Epithelial cell of esophagus (primary cell): ENCODE results near the gene CAMKV.

ENCODE experiments used
- DNase-seq: peaks from one replicate; pipeline ENCODE4 v3.0.0; 2010; ENCODE audit warnings: low read depth
- H3K4me3 ChIP-seq: 2 replicates; pipeline ENCODE4 v1.5.1; 2011; ENCODE audit warnings: mild to moderate bottlenecking, low read length, control low read depth
- CTCF ChIP-seq: IDR thresholded peaks from 2 replicates; pipeline ENCODE4 v1.5.1; 2011; ENCODE audit warnings: low read depth, mild to moderate bottlenecking, low read length, control low read depth, inconsistent platforms; ENCODE audit not compliant: insufficient read depth; ENCODE audit errors: missing control alignments

Gene CAMKV

GRCh38 chr3:49865198-49865784, 4.4 kb downstream of the CAMKV start:
- no peak for TF ChIP-seq CTCF
- H3K4me3 ChIP-seq, result no peak overlapping the region
- DNase-seq, result no peak

GRCh38 chr3:49864505-49864904, 5.2 kb downstream of the CAMKV start:
- TF ChIP-seq CTCF, result no peak
- DNase-seq, result no peak
- H3K4me3 ChIP-seq, result no peak overlapping the region

GRCh38 chr3:49859576-49860305, 10.0 kb downstream of the CAMKV start:
- TF ChIP-seq CTCF, result no peak
- DNase-seq, result no peak
- H3K4me3 ChIP-seq, result no peak overlapping the region

- no peak for TF ChIP-seq CTCF
- H3K4me3 ChIP-seq, result peak within 1 kb of the TSS; percentile 82
- DNase-seq, result peak; percentile 95
Observed at GRCh38 chr3:49856181-49857005, 13.3 kb downstream of the CAMKV start, which contains the start of gene TRAIP. Gene TRAIP, minus strand, starts transcription at chr3:49856564. Its CDS starts 111 bp downstream, at chr3:49856453.

- peak overlapping the region; percentile 82 for H3K4me3 ChIP-seq
- no peak for TF ChIP-seq CTCF
- no peak for DNase-seq
Observed at GRCh38 chr3:49855662-49856061, 14.0 kb downstream of the CAMKV start.

GRCh38 chr3:49845694-49846093, 24.0 kb downstream of the CAMKV start:
- TF ChIP-seq CTCF, result no peak
- H3K4me3 ChIP-seq, result no peak overlapping the region
- no peak for DNase-seq
